GM12875 (cell line): ENCODE measurements around the gene FOXK1.
A peak's percentile ranks its signal among the peaks of the same experiment; 100 is the strongest.

Experiments used
- H3K4me3 ChIP-seq: one replicate; pipeline ENCODE4 v1.5.1; 2011; ENCODE audit warnings: low read depth, low read length, control low read depth
- TF ChIP-seq, protein P1 (sequence below): IDR thresholded peaks from 2 replicates; pipeline ENCODE4 v1.5.1; 2011; ENCODE audit warnings: low read depth, mild to moderate bottlenecking, control low read depth, inconsistent platforms, low read length, moderate library complexity, borderline replicate concordance; ENCODE audit not compliant: insufficient read depth

FOXK1 gene

DNA sequence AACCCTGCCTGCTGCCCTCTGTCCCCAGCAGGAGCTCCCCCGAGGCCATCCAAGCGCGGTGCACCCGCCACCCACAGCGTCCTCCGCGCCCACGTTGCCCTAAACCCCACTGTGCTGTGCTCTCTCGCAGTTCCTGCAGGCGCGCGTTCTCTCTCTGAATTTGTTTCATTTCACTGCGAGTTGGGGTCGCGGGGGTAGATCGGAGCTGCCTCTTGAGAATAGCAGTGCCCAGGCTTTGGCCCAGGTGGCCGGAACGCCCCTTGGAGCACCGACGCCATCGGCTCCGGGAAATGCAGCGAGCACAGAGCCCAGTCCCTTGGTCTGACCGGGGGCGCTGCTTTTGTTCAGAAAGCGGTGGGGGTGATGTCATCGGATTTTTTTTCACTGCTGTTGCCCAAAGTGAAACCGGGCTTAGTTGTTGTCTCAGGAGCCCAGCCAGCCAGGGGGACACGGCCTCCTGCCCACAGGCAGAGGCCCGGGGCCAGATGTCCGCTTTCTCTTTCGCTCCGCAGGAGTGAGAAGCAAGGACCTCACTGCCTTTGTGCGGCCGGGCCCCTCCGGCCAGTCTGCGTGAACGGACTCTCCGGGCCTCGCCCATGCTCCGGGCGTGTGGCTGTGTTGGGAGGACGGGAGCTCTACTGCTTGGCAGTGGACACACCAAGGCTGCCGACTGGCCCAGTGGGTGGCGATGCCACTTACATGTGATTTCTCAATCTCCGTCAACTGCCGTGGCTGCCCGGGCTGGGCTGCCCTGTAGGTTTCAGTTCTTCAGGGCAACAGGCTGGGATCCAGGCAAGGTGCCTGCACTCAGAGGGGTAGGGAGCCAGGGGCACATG lies 43.1 kb downstream of the FOXK1 start:
- TF ChIP-seq, protein P1, sequence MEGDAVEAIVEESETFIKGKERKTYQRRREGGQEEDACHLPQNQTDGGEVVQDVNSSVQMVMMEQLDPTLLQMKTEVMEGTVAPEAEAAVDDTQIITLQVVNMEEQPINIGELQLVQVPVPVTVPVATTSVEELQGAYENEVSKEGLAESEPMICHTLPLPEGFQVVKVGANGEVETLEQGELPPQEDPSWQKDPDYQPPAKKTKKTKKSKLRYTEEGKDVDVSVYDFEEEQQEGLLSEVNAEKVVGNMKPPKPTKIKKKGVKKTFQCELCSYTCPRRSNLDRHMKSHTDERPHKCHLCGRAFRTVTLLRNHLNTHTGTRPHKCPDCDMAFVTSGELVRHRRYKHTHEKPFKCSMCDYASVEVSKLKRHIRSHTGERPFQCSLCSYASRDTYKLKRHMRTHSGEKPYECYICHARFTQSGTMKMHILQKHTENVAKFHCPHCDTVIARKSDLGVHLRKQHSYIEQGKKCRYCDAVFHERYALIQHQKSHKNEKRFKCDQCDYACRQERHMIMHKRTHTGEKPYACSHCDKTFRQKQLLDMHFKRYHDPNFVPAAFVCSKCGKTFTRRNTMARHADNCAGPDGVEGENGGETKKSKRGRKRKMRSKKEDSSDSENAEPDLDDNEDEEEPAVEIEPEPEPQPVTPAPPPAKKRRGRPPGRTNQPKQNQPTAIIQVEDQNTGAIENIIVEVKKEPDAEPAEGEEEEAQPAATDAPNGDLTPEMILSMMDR = no peak
- peak overlapping the region; percentile 37 for H3K4me3 ChIP-seq

GRCh38 chr7:4725850-4726450 lies 43.9 kb downstream of the FOXK1 start:
- TF ChIP-seq, protein P1 = no peak
- H3K4me3 ChIP-seq = peak overlapping the region; percentile 37

DNA sequence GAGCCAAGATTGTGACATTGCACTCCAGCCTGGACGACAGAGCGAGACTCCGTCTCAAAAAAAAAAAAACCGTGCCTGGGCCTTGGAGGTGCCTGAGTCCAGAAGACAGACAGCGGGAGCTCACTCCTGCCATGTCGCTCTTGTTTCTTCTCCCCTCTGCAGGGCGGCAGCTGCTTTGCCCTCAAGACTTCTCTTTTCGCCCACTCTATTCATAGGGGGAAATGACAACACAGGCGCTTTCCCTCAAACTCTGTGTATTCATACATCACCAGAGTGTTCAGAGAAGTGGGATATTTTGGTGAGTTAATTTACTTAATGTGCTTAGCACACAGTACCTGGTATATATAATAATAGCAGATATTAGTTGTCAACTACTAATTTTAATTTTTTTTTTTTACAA lies 44.5 kb downstream of the FOXK1 start:
- TF ChIP-seq, protein P1 = no peak
- H3K4me3 ChIP-seq = no peak overlapping the region

DNA sequence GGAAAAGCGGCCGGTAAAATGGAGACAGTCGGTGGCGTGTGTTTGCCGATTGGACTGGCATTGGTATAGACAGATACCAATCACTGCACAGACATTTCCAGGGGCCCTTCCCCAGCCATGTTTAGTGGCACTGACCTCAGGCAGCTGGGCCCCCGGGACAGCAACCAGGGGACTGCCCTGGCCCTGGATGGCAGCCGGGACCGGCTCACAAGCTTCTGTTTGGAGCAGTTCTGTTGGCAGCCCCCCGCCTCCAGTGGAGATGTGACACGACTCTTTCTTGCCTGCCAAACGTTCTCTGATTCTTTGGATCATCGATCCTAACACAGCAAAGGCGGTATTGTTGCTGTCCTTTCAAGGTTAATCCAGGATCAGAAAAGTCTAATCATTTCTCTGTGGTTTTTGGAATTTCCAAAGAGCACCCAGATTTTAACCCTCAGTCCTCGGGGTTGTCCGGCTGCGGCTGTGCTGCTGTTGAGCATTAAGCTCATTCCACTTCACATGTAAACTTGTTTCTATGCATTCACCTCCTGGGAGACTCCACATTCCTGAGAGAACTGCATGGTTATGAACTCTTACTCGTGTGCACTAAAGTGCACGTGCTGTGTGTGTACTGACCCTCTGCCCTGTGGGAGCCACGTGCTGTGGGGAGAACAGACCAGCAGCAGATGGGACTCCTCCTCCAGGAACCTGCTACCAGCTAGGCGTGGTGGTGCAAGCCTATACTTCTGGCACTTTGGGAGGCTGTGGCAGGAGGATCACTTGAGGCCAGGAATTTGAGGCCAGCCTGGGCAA lies 46.0 kb downstream of the FOXK1 start:
- TF ChIP-seq, protein P1 = no peak

DNA sequence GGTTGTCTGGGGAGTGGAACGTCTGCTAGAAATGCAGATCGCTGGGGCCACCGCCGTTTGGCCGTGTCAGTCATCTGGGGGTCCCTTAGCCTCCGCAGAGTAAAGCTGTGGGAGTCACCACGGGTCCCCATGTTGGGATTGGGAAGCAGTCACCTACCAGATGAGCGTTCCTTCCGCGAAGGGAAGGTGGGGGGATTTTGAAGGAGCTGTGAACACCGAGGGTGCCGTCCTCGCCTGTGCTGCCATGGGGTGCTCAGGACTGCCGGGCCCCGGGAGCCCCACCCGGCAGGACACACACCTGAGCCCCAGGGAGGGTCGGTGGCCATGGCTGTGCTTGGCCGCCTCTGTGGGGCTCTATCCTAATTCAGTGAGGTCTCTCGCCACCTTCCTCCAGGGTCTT lies 47.2 kb downstream of the FOXK1 start:
- no peak overlapping the region for H3K4me3 ChIP-seq
- TF ChIP-seq, protein P1 = no peak

More for the DNA sequence above, 46.0 kb downstream of the FOXK1 start:
- no peak overlapping the region for H3K4me3 ChIP-seq

DNA sequence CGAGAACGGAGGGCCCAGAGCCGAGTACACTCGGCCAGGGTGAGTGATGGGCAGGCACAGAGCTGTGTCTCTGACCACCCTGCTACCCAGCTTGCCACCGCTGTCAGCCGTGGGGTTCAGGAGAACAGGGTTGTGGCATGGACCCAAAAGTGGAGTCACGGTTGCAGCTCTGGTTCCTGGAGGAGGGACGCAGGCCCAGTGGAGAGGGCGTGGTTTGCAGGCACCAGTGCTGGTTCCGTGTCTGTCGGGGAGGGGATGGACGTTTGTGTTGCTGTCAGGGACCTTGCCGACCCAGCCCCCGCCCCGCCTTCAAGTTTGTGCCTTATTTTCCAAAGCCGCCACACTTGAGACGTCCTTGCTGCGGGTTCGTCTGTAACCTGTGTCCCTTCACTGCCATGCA lies 48.2 kb downstream of the FOXK1 start:
- H3K4me3 ChIP-seq = no peak overlapping the region
- TF ChIP-seq, protein P1 = no peak
